HG03575 (cell line): ENCODE measurements around the gene LRRC41.

ENCODE experiments used
- ATAC-seq: cut with Tn5 transposase; IDR thresholded peaks from one replicate; pipeline ENCODE4 v1.9.1; 2021; ENCODE audit not compliant: unreplicated experiment, insufficient number of reproducible peaks, low FRiP score; ENCODE audit errors: extremely low read depth

LRRC41 gene

GRCh38 chr1:46295306-46295705 is 8.1 kb downstream of the LRRC41 start:
- ATAC-seq: no peak

- no peak for ATAC-seq
Observed at GRCh38 chr1:46289976-46290375, 13.4 kb downstream of the LRRC41 start.

- ATAC-seq: no peak
Observed at GRCh38 chr1:46289134-46289494, 14.3 kb downstream of the LRRC41 start.

- ATAC-seq: no peak
Observed at GRCh38 chr1:46288485-46289133, 14.8 kb downstream of the LRRC41 start.

GRCh38 chr1:46285730-46286477 is 17.5 kb downstream of the LRRC41 start:
- ATAC-seq: no peak

GRCh38 chr1:46284597-46285564 is 18.5 kb downstream of the LRRC41 start:
- no peak for ATAC-seq

- ATAC-seq: no peak
Observed at GRCh38 chr1:46284058-46284457, 19.4 kb downstream of the LRRC41 start.

- ATAC-seq: no peak
Observed at GRCh38 chr1:46281021-46281420, 22.4 kb downstream of the LRRC41 start.

- no peak for ATAC-seq
Observed at GRCh38 chr1:46280092-46280491, 23.3 kb downstream of the LRRC41 start.

- ATAC-seq: no peak
Observed at GRCh38 chr1:46278807-46279206, 24.6 kb downstream of the LRRC41 start.

- ATAC-seq: no peak
Observed at GRCh38 chr1:46277658-46278373, 25.6 kb downstream of the LRRC41 start.

- no peak for ATAC-seq
Observed at GRCh38 chr1:46275030-46275337, 28.4 kb downstream of the LRRC41 start.

GRCh38 chr1:46274225-46275029 is 29.0 kb downstream of the LRRC41 start:
- ATAC-seq: no peak

- ATAC-seq: no peak
Observed at GRCh38 chr1:46268578-46268977, 34.8 kb downstream of the LRRC41 start.

GRCh38 chr1:46263146-46263545 is 40.3 kb downstream of the LRRC41 start:
- no peak for ATAC-seq

- no peak for ATAC-seq
Observed at GRCh38 chr1:46262508-46262907, 40.9 kb downstream of the LRRC41 start.

- ATAC-seq: no peak
Observed at GRCh38 chr1:46256523-46256922, 46.9 kb downstream of the LRRC41 start.

- no peak for ATAC-seq
Observed at GRCh38 chr1:46254668-46255067, 48.7 kb downstream of the LRRC41 start.
